BJ (cell line): ENCODE data around the gene CYB5A. TPM values are rescaled to one million over a fixed set of nuclear protein-coding genes. Genes with fewer than 3 reads are reported as not detected.
"Not testable (repeated sequence)": the region's sequence is repeated elsewhere in the genome, so short reads cannot be mapped to it uniquely, and the experiment has no call there.

ENCODE experiments used
- CTCF ChIA-PET: fragments of 350-600 bp; formaldehyde crosslinking; extraction: SDS; loops from one replicate; lab custom pipeline; 2021; ENCODE audit warnings: antibody characterized with exemption, inconsistent platforms; lab: Yijun Ruan, JAX
- POLR2A ChIA-PET: fragments of 300-600 bp; sonication (Branson Sonifier 250); formaldehyde crosslinking; extraction: SDS; loops from one replicate; lab custom pipeline; 2021; ENCODE audit warnings: antibody characterized with exemption; lab: Charles Lee
- DNase-seq: peaks from one replicate; pipeline ENCODE4 v3.0.0-alpha.2; 2011; ENCODE audit warnings: low read depth
- H3K27me3 ChIP-seq: 2 replicates; pipeline ENCODE4 v1.6.0; 2011; ENCODE audit warnings: low read length; ENCODE audit not compliant: control insufficient read depth, insufficient read depth
- H3K36me3 ChIP-seq: 2 replicates; pipeline ENCODE4 v1.5.1; 2011; ENCODE audit warnings: low read length; ENCODE audit not compliant: control insufficient read depth, insufficient read depth
- H3K4me3 ChIP-seq: 2 replicates; pipeline ENCODE4 v1.5.1; 2011; ENCODE audit warnings: low read depth, mild to moderate bottlenecking, control low read depth, low read length
- polyA plus RNA-seq: library from polyadenylated mRNA; depleted of rRNA; stranded (reverse); fragments of >200 nt; gene quantifications from 2 replicates; pipeline ENCODE4 v1.2.3, GENCODE V29; 2011
- TF ChIP-seq, protein P1 (sequence below): IDR thresholded peaks from 2 replicates; pipeline ENCODE4 v1.5.1; 2011; ENCODE audit warnings: low read depth, mild to moderate bottlenecking, control low read depth, inconsistent platforms, low read length, moderate library complexity; ENCODE audit not compliant: insufficient read depth

The CYB5A gene
- polyA plus RNA-seq, 1 experiment = 66.0 TPM

DNA sequence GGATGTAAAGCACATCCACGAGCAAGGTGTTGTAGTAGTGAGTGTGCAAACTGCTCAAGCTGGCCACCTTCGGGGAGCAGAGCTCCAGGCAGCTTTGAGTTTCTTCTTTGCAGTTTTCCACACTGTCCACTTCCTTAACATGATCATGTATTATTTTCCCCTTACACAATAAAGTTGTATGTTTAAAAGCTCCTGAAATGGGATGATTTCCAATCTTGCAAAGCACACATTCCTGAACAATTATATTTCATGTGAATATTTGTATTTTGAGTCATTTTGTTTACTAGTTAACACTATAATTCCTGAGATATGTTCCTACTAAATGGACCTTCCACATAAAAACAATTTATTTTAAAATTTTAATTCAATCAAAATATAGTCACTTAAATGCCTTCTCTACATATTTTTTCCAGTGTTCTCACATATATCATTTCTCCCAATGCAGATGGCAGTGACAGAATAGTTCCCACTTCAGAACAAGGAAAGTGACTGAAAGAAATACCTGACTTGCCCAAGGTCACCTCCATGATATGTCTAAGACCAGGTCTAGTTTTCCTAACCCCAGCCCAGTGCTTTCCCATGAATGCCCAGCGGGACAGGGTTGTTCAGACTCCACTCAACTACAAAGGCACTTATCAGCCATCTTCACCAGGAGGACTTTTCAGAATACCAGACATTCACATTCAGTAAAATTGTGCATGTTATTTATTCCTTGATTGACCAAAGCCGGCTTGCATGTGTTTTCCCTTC is 5.5 kb downstream of the CYB5A start:
- DNase-seq = no peak
- Histone ChIP-seq H3K36me3 (no peaks in the 10 kb centered on the region), H3K4me3 (no peak overlapping the region), H3K27me3 (no peaks in the 10 kb centered on the region)
- CTCF ChIA-PET = no interaction called here
- POLR2A ChIA-PET = no interaction called here
- TF ChIP-seq, protein P1, sequence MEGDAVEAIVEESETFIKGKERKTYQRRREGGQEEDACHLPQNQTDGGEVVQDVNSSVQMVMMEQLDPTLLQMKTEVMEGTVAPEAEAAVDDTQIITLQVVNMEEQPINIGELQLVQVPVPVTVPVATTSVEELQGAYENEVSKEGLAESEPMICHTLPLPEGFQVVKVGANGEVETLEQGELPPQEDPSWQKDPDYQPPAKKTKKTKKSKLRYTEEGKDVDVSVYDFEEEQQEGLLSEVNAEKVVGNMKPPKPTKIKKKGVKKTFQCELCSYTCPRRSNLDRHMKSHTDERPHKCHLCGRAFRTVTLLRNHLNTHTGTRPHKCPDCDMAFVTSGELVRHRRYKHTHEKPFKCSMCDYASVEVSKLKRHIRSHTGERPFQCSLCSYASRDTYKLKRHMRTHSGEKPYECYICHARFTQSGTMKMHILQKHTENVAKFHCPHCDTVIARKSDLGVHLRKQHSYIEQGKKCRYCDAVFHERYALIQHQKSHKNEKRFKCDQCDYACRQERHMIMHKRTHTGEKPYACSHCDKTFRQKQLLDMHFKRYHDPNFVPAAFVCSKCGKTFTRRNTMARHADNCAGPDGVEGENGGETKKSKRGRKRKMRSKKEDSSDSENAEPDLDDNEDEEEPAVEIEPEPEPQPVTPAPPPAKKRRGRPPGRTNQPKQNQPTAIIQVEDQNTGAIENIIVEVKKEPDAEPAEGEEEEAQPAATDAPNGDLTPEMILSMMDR = no peak

DNA sequence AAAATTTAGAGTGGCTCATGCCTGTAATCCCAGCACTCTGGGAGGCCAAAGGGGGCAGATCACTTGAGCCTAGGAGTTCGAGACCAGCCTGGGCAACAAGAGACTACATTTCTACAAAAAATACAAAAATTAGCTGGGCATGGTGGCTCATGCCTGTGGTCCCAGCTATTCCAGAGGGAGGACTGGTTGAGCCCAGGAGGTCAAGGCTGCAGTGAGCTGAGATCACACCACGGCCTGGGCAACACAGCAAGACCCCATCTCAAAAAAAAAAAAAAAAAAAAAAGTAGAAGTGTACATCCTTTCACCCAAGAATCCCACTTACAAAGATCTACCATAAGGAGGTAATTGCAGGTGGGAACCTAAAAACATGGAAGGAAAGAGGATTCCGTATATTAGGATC is 6.2 kb downstream of the CYB5A start:
- H3K36me3 ChIP-seq, H3K27me3 ChIP-seq, H3K4me3 ChIP-seq, POLR2A ChIA-PET, DNase-seq: not testable (repeated sequence)
- CTCF ChIA-PET = interaction anchor here (0.8 kb wide), 1 partner anchor 26 kb away, joined by 3 read pairs; no protein-coding TSS in a partner anchor

DNA sequence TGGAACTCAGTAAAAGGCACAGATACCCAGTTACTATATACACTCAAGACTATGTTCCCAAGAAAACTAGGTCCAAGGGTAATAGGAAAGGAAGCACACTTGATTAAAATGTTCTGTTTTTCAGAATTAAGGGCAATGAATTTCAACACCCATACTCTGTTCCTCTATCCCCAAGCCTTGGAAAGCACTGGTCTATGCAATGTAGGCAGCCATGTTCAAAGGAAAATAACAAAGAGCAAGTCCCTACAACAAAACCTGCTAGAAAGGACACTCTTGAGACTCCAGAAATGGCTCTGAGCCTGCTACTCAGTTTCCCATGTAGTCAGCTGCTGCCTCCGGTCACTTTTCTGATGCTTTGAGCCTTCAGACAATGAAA is 6.8 kb downstream of the CYB5A start:
- Histone ChIP-seq H3K27me3 (no peaks in the 10 kb centered on the region), H3K4me3 (no peak overlapping the region), H3K36me3 (no peaks in the 10 kb centered on the region)
- TF ChIP-seq, protein P1 = no peak
- POLR2A ChIA-PET = no interaction called here
- no peak for DNase-seq
- CTCF ChIA-PET = interaction anchor here (0.8 to 1.2 kb wide), 2 partner anchors 27 to 56 kb away, joined by 3 to 4 read pairs; no protein-coding TSS in a partner anchor

GRCh38 chr18:74284191-74284979 is 7.4 kb downstream of the CYB5A start:
- no peak overlapping the region for H3K4me3 ChIP-seq
- DNase-seq = no peak
- ChIA-PET POLR2A (no interaction called here), CTCF (interaction anchor here (0.8 to 1.2 kb wide), 2 partner anchors 28 to 57 kb away, joined by 3 to 4 read pairs; no protein-coding TSS in a partner anchor)
- TF ChIP-seq, protein P1 = no peak
- no peaks in the 10 kb centered on the region for H3K36me3 ChIP-seq
- H3K27me3 ChIP-seq = no peaks in the 10 kb centered on the region

- Histone ChIP-seq H3K4me3 (no peak overlapping the region), H3K27me3 (no peaks in the 10 kb centered on the region), H3K36me3 (no peaks in the 10 kb centered on the region)
- no peak for DNase-seq
- CTCF ChIA-PET = no interaction called here
- POLR2A ChIA-PET = no interaction called here
- TF ChIP-seq, protein P1 = no peak
Measured at GRCh38 chr18:74283646-74284045, 8.1 kb downstream of the CYB5A start.
